MCF 10A (cell line): ENCODE measurements around the gene TMPRSS15. TPM values are rescaled to one million over a fixed set of nuclear protein-coding genes. Genes with fewer than 3 reads are reported as not detected.
"Not testable (repeated sequence)": the region's sequence is repeated elsewhere in the genome, so short reads cannot be mapped to it uniquely, and the experiment has no call there.

Experiments used
- BruUV-seq: library from RNA; stranded (reverse); fragments of 400-500 nt; replicated peaks from 2 replicates; lab custom pipeline; 2021; lab: Mats Ljungman, UMichigan
- CTCF ChIA-PET: fragments of 300-600 bp; sonication (Branson Sonifier 250); formaldehyde crosslinking; extraction: SDS; loops from one replicate; lab custom pipeline; 2021; ENCODE audit warnings: antibody characterized with exemption, inconsistent platforms; lab: Yijun Ruan, JAX
- POLR2A ChIA-PET: fragments of 300-600, 350-650 bp; sonication (Branson Sonifier 250); formaldehyde crosslinking; extraction: SDS; loops from one replicate; lab custom pipeline; 2020; ENCODE audit warnings: antibody characterized with exemption, inconsistent platforms; lab: Yijun Ruan, JAX
- DNase-seq: peaks from one replicate; pipeline ENCODE4 v3.0.0-alpha.2; 2018; ENCODE audit not compliant: unreplicated experiment
- H3K27ac Mint-ChIP-seq: one replicate; pipeline ENCODE4 v1.8.0; 2022; ENCODE audit warnings: mild to moderate bottlenecking, low read depth, mixed read lengths; ENCODE audit not compliant: unreplicated experiment
- H3K27me3 Mint-ChIP-seq: one replicate; pipeline ENCODE4 v1.8.0; 2022; ENCODE audit warnings: mixed read lengths; ENCODE audit not compliant: insufficient read depth, unreplicated experiment
- H3K36me3 Mint-ChIP-seq: one replicate; pipeline ENCODE4 v1.8.0; 2022; ENCODE audit warnings: mild to moderate bottlenecking, moderate library complexity, mixed read lengths; ENCODE audit not compliant: insufficient read depth, unreplicated experiment
- H3K4me1 Mint-ChIP-seq: one replicate; pipeline ENCODE4 v1.8.0; 2022; ENCODE audit warnings: mixed read lengths; ENCODE audit not compliant: insufficient read depth, unreplicated experiment
- H3K4me3 Mint-ChIP-seq: one replicate; pipeline ENCODE4 v1.8.0; 2022; ENCODE audit warnings: mild to moderate bottlenecking, moderate library complexity, mixed read lengths; ENCODE audit not compliant: unreplicated experiment
- H3K9me3 Mint-ChIP-seq: one replicate; pipeline ENCODE4 v1.8.0; 2022; ENCODE audit warnings: mixed read lengths; ENCODE audit not compliant: unreplicated experiment
- intact Hi-C: fragments of 100-400 bp; cut with micrococcal nuclease; formaldehyde crosslinking; loops from 2 replicates; pipeline ENCODE4 v1.14.1; 2022
- total RNA-seq: library from RNA; stranded (reverse); gene quantifications from 2 replicates; pipeline ENCODE4 v1.2.3, GENCODE V29; 2022
- TF ChIP-seq, protein P1 (sequence below): fragments of 200-600 bp; IDR thresholded peaks from one replicate; pipeline ENCODE4 v1.8.0; 2022; ENCODE audit warnings: antibody characterized with exemption, mild to moderate bottlenecking; ENCODE audit not compliant: unreplicated experiment

The TMPRSS15 gene
- total RNA-seq, 1 experiment from 2014 or later, result 3.6 TPM

DNA sequence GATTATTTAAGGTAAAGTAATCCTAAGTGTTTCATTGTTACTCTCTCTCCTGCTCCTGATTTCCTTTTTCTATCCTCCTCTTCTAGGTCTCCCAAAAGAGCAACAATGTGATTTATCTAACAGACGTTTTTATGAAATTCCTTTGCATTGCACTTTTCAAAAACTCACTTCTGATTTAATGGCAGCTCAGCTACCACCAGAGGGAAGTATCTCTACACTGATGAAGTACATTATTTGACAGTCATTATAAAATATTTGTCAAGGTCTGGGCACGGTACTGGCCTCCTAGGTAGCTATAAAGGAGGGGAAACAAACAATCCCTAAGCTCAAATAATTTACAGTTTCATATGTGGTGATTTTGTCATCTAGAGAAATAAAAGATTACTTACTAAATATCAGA lies 15.6 kb downstream of the TMPRSS15 start:
- Mint-ChIP-seq H3K36me3 (no peaks in the 10 kb centered on the region), H3K9me3 (peaks cover 7% of the 10 kb centered on the region), H3K27ac (no peak overlapping the region), H3K4me1 (peaks cover 6% of the 10 kb centered on the region), H3K4me3 (no peak overlapping the region), H3K27me3 (no peaks in the 10 kb centered on the region)
- no TSS peak for BruUV-seq
- ChIA-PET POLR2A (interaction anchor here (0.6 to 1.0 kb wide), 4 partner anchors 26 to 457 kb away, joined by 3 read pairs; no protein-coding TSS in a partner anchor), CTCF (interaction anchor here (1.0 to 1.5 kb wide), 7 partner anchors 12 to 347 kb away, joined by 3 to 6 read pairs (median 4); no protein-coding TSS in a partner anchor)
- DNase-seq, result no peak
- TF ChIP-seq, protein P1, sequence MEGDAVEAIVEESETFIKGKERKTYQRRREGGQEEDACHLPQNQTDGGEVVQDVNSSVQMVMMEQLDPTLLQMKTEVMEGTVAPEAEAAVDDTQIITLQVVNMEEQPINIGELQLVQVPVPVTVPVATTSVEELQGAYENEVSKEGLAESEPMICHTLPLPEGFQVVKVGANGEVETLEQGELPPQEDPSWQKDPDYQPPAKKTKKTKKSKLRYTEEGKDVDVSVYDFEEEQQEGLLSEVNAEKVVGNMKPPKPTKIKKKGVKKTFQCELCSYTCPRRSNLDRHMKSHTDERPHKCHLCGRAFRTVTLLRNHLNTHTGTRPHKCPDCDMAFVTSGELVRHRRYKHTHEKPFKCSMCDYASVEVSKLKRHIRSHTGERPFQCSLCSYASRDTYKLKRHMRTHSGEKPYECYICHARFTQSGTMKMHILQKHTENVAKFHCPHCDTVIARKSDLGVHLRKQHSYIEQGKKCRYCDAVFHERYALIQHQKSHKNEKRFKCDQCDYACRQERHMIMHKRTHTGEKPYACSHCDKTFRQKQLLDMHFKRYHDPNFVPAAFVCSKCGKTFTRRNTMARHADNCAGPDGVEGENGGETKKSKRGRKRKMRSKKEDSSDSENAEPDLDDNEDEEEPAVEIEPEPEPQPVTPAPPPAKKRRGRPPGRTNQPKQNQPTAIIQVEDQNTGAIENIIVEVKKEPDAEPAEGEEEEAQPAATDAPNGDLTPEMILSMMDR, result peak; percentile 21
- intact Hi-C loops, result loop anchor here (5.0 kb wide), 1 partner anchor 104 kb away; no protein-coding TSS in a partner anchor

DNA sequence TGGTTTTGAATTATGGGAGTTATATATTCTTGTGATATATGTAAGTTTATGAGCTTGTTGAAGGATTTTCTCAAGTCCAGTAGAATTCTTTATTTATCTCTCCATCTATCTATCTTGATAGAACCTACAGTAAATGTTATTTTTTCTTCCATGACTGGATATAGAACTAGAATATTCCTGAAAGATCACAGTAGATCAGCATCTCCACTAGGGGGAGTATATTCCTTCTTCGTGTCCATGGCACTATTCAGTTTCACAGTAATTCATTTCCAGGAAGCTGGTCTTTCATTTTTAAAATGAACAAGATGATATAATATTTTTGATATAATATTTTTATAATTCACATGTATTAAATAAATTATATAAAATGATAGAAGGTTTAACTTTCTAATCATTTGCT lies 18.8 kb downstream of the TMPRSS15 start:
- intact Hi-C loops, result loop anchor here (5.0 kb wide), 1 partner anchor 108 kb away; no protein-coding TSS in a partner anchor
- Mint-ChIP-seq H3K9me3 (peaks cover 7% of the 10 kb centered on the region), H3K27me3 (no peaks in the 10 kb centered on the region), H3K27ac (no peak overlapping the region), H3K4me3 (no peak overlapping the region), H3K36me3 (no peaks in the 10 kb centered on the region), H3K4me1 (peaks cover 6% of the 10 kb centered on the region)
- ChIA-PET CTCF (interaction anchor here (0.6 to 1.9 kb wide), 16 partner anchors 12 to 1466 kb away, joined by 3 to 11 read pairs (median 4); no protein-coding TSS in a partner anchor), POLR2A (interaction anchor here (0.6 to 1.0 kb wide), 3 partner anchors 9 to 27 kb away, joined by 3 to 4 read pairs (median 3); partner anchors contain the start of gene TMPRSS15)
- no TSS peak for BruUV-seq
- TF ChIP-seq, protein P1, result peak; percentile 43
- DNase-seq, result peak; percentile 51

DNA sequence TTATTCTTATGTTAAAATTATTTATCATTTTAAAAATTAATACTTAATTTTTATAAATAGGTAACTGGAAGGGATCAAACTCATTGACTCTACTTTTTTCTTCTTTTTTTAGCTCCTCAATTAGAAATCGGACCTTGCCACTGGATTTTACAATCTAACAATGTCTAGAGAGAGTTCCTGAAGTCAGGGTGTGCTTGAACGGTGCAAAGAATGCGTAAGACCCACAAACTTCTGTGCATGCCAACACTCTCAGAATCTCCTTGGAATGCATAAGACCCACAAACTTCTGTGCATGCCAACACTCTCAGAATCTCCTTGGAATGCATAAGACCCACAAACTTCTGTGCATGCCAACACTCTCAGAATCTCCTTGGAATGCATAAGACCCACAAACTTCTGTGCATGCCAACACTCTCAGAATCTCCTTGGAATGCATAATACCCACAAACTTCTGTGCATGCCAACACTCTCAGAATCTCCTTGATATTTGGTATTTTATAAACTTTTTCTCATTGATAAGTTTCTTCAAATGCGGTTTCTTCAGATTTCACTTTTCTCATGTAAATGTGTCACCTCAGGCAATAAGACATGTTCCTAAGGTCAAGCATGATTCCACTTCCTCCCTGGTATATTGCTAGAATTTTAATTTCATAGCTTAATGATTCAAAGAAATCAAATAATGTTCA lies 20.5 kb downstream of the TMPRSS15 start:
- H3K27ac Mint-ChIP-seq, H3K27me3 Mint-ChIP-seq, POLR2A ChIA-PET, intact Hi-C loops, BruUV-seq, DNase-seq, H3K4me1 Mint-ChIP-seq, H3K9me3 Mint-ChIP-seq, H3K4me3 Mint-ChIP-seq, H3K36me3 Mint-ChIP-seq: not testable (repeated sequence)
- CTCF ChIA-PET, result interaction anchor here (1.4 kb wide), 1 partner anchor 14 kb away, joined by 3 read pairs; no protein-coding TSS in a partner anchor

DNA sequence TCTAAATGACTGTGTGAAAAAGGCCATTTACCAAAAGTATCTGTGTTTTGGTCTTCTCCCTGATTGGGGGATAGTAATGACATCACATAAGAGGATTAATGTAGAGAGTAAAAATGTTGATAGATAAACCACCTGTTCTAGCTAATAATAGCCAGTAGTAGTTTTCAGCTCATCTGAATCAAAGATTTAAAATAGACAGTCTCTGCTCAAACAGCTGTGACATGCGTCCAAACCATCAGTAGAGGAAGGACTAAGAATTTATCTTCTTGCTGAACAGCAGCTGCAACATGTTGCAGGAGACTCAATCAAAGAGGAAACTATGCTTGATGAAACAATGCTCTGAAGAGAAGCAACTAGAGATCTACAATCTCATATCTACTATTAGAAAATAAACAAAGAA lies 21.4 kb downstream of the TMPRSS15 start:
- Mint-ChIP-seq H3K4me3 (no peak overlapping the region), H3K27me3 (no peaks in the 10 kb centered on the region), H3K27ac (no peak overlapping the region), H3K9me3 (no peaks in the 10 kb centered on the region), H3K36me3 (no peaks in the 10 kb centered on the region), H3K4me1 (no peaks in the 10 kb centered on the region)
- ChIA-PET POLR2A (no interaction called here), CTCF (no interaction called here)
- BruUV-seq, result no TSS peak
- DNase-seq, result no peak
- TF ChIP-seq, protein P1, result no peak
- intact Hi-C loops, result no loop called here
